Peyer's patch (tissue), 4 donors: ENCODE data around the gene MGAT5B.

Source experiments
- POLR2A ChIP-seq, 2 donors: fragments of 450-650 bp; IDR thresholded peaks; one replicate each; pipeline ENCODE4 v1.5.1; 2017; ENCODE audit warnings: antibody characterized with exemption in 2 of 2, mild to moderate bottlenecking in 2 of 2, moderate library complexity in 2 of 2
- TF ChIP-seq, protein P1 (sequence below), 6 experiments: fragments of 450-650 bp in 4 of 6; fragments of 200-600 bp in 2 of 6; sonication (generic) in 1 of 6; IDR thresholded peaks; one replicate each; pipeline ENCODE4 v1.5.1; 2017 to 2019; ENCODE audit warnings: antibody characterized with exemption in 6 of 6, mild to moderate bottlenecking in 3 of 6, moderate library complexity in 1 of 6

DNA sequence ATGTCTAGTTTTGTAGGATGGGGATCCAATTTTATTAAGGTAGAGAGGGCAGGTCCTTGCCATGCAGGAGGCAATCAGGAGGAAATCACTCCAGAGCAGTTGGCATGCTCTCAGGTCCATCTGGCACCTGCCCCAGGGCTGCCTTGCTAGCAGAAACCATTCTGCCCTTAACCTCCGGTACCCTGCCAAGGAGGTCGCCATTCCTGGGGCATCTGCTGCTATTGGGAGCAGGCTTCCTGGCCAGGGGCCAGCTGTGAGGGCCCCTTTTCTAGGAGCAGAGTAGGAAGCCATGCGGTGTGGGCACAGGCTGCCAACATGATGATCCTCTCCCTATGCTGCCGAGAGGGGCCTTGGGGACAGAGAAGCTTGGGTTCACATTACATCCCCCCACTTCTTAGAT lies 47.6 kb upstream of the MGAT5B start:
- TF ChIP-seq, protein P1, sequence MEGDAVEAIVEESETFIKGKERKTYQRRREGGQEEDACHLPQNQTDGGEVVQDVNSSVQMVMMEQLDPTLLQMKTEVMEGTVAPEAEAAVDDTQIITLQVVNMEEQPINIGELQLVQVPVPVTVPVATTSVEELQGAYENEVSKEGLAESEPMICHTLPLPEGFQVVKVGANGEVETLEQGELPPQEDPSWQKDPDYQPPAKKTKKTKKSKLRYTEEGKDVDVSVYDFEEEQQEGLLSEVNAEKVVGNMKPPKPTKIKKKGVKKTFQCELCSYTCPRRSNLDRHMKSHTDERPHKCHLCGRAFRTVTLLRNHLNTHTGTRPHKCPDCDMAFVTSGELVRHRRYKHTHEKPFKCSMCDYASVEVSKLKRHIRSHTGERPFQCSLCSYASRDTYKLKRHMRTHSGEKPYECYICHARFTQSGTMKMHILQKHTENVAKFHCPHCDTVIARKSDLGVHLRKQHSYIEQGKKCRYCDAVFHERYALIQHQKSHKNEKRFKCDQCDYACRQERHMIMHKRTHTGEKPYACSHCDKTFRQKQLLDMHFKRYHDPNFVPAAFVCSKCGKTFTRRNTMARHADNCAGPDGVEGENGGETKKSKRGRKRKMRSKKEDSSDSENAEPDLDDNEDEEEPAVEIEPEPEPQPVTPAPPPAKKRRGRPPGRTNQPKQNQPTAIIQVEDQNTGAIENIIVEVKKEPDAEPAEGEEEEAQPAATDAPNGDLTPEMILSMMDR (IDR thresholded peaks at IDR 0.05), result no peak
- no peak for TF ChIP-seq POLR2A (IDR thresholded peaks at IDR 0.05)
